Astrocyte (in vitro differentiated cells and primary cell): ENCODE measurements around the gene PIM2.

Source experiments
- CTCF ChIP-seq: IDR thresholded peaks from 2 replicates; pipeline ENCODE4 v1.5.1; 2011; ENCODE audit warnings: low read depth, mild to moderate bottlenecking, inconsistent platforms, low read length, moderate library complexity; ENCODE audit not compliant: insufficient read depth
- EZH2 ChIP-seq: IDR thresholded peaks from 2 replicates; pipeline ENCODE4 v1.6.1; 2012; ENCODE audit warnings: mild to moderate bottlenecking, low read length, inconsistent platforms; ENCODE audit not compliant: insufficient read depth

DNA sequence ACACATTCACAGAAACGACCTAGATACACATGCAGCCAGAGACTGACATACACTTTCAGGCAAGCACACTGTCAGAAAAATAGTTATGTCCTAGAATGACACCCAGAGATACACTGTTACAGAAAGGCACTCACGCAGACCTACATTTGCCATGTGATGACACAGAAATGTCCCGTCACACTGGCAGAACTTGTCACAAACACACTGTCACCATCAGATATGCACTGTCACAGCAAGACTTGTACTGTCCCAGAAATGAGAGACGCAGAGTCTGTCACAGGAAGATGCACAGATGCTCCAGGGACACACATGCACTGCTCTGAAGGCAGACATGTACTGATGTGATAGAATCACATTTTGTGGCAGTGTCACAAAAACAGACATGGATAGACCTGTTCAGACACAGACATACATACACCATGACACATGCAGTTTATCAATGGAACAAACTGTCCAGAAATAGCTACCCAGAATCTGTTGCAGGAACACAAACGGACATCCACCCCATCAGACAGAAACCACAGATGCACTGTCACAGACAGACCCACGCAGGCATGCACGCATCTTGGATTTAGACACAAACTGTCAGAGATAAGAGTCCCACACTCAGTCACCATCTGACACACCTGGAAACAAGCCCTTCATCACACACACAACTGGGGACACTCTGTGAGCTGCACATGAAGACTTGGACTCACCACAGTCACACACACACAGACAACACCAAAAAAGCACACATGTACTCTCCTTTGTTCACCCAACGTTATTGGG lies 1.3 kb upstream of the PIM2 start:
- TF ChIP-seq CTCF, result no peak
- no peak for TF ChIP-seq EZH2
